K562 (cell line): ENCODE measurements around the gene MAMDC4. TPM values are rescaled to one million over a fixed set of nuclear protein-coding genes. Genes with fewer than 3 reads are reported as not detected.

Experiments
- CREB3 ChIP-seq: fragments of 450-650 bp; conservative IDR thresholded peaks from 2 replicates; pipeline ENCODE4 v1.6.1; 2016; ENCODE audit warnings: missing genetic modification characterization, low read depth, mild to moderate bottlenecking, missing compliant biosample characterization, moderate library complexity
- DACH1 ChIP-seq: fragments of 450-650 bp; IDR thresholded peaks from 2 replicates; pipeline ENCODE4 v1.6.1; 2018; ENCODE audit not compliant: partially characterized antibody
- DPF2 ChIP-seq: fragments of 450-650 bp; IDR thresholded peaks from 2 replicates; pipeline ENCODE4 v1.6.1; 2016
- E2F4 ChIP-seq: sonication (generic); formaldehyde crosslinking; IDR thresholded peaks from 2 replicates; pipeline ENCODE4 v1.8.0; 2022; ENCODE audit warnings: mild to moderate bottlenecking, low read depth, missing genetic modification reagents
- ETS2 ChIP-seq: IDR thresholded peaks from 2 replicates; pipeline ENCODE4 v1.6.1; 2016; ENCODE audit warnings: borderline replicate concordance, missing genetic modification characterization, mild to moderate bottlenecking, moderate library complexity, missing compliant biosample characterization; ENCODE audit not compliant: poor library complexity, severe bottlenecking
- FOXJ2 ChIP-seq: fragments of 200-800 bp; sonication (Bioruptor generic); IDR thresholded peaks from 2 replicates; pipeline ENCODE4 v1.6.1; 2016; ENCODE audit warnings: missing genetic modification characterization, missing compliant biosample characterization
- HDAC6 ChIP-seq: IDR thresholded peaks from 2 replicates; pipeline ENCODE4 v1.6.1; 2012; ENCODE audit warnings: low read depth, mild to moderate bottlenecking, control low read depth, inconsistent platforms, low read length, moderate library complexity
- HMBOX1 ChIP-seq: sonication (generic); IDR thresholded peaks from 2 replicates; pipeline ENCODE4 v1.6.1; 2016
- KAT8 ChIP-seq: fragments of 450-650 bp; IDR thresholded peaks from 2 replicates; pipeline ENCODE4 v1.6.1; 2016; ENCODE audit warnings: low read depth, mild to moderate bottlenecking
- NELFE ChIP-seq: IDR thresholded peaks from 2 replicates; pipeline ENCODE4 v1.6.1; 2011; ENCODE audit warnings: mild to moderate bottlenecking; ENCODE audit not compliant: insufficient read depth, insufficient read length
- NFE2 ChIP-seq: IDR thresholded peaks from 2 replicates; pipeline ENCODE4 v1.6.1; 2014; ENCODE audit warnings: antibody characterized with exemption, low read depth
- NFIX ChIP-seq: fragments of 250-450 bp; sonication (Bioruptor Pico); IDR thresholded peaks from 2 replicates; pipeline ENCODE4 v1.4.0; 2020; ENCODE audit warnings: low read depth, mild to moderate bottlenecking, moderate library complexity
- PHF21A ChIP-seq: fragments of 450-650 bp; IDR thresholded peaks from 2 replicates; pipeline ENCODE4 v1.6.1; 2017; ENCODE audit warnings: low read depth, borderline replicate concordance
- RB1 ChIP-seq: fragments of 450-650 bp; IDR thresholded peaks from 2 replicates; pipeline ENCODE4 v1.6.1; 2017; ENCODE audit warnings: low read depth, mild to moderate bottlenecking
- RNF2 ChIP-seq: sonication (generic); IDR thresholded peaks from 2 replicates; pipeline ENCODE4 v1.6.1; 2016
- STAG1 ChIP-seq: sonication (generic); formaldehyde crosslinking; IDR thresholded peaks from 2 replicates; pipeline ENCODE4 v1.5.0; 2020; ENCODE audit warnings: missing genetic modification reagents, borderline replicate concordance
- YY1 ChIP-seq, 3 experiments: IDR thresholded peaks; 2 replicates each; pipeline ENCODE4 v1.6.1; 2011; ENCODE audit warnings: low read length in 2 of 3, mild to moderate bottlenecking in 2 of 3, moderate library complexity in 2 of 3, borderline replicate concordance in 1 of 3, control low read depth in 1 of 3, low read depth in 1 of 3; ENCODE audit not compliant: insufficient read depth in 3 of 3, insufficient replicate concordance in 2 of 3, control insufficient read depth in 1 of 3, insufficient read length in 1 of 3; ENCODE audit errors: extremely low read depth in 1 of 3
- ZBTB7A ChIP-seq: IDR thresholded peaks from 2 replicates; pipeline ENCODE4 v1.6.1; 2011; ENCODE audit warnings: low read depth, mild to moderate bottlenecking, low read length, moderate library complexity, borderline replicate concordance; ENCODE audit not compliant: control insufficient read depth
- ZNF274 ChIP-seq: IDR thresholded peaks from 2 replicates; pipeline ENCODE4 v1.6.1; 2011; ENCODE audit warnings: low read depth, mild to moderate bottlenecking, low read length, moderate library complexity, borderline replicate concordance
- ZNF384 ChIP-seq: IDR thresholded peaks from 2 replicates; pipeline ENCODE4 v1.6.1; 2012; ENCODE audit warnings: low read depth, low read length, improper control_type of control experiment
- ZNF592 ChIP-seq: fragments of 450-650 bp; IDR thresholded peaks from 2 replicates; pipeline ENCODE4 v1.6.1; 2017; ENCODE audit warnings: antibody characterized with exemption, mild to moderate bottlenecking
- ZNF668 ChIP-seq: fragments of 250-450 bp; sonication (Bioruptor Pico); IDR thresholded peaks from 2 replicates; pipeline ENCODE4 v1.8.0; 2022; ENCODE audit warnings: mild to moderate bottlenecking, inconsistent platforms
- polyA plus RNA-seq, 8 experiments: library from polyadenylated mRNA; depleted of rRNA in 4 of 8; stranded (reverse) in 5 of 8; unstranded in 3 of 8; fragments of >200 nt; fragmentation: Nextera tagmentation in 2 of 8; fragmentation: Illumina TruSeq in 1 of 8; extraction: Ambion mirVana in 2 of 8; extraction: Trizol in 1 of 8; gene quantifications; 2 replicates each; pipeline versions ENCODE4 v1.2.1 to v1.2.3, GENCODE V29; 2011 to 2014; ENCODE audit warnings: inconsistent platforms in 1 of 8, missing spikeins in 1 of 8
- total RNA-seq, 7 experiments: library from RNA; depleted of rRNA in 6 of 7; stranded (reverse); fragments of >200 nt in 6 of 7; fragmentation: Illumina TruSeq in 2 of 7; extraction: Trizol in 2 of 7; gene quantifications; 2 replicates each; pipeline versions ENCODE4 v1.2.1 to v1.2.3, GENCODE V29; 2011 to 2021; ENCODE audit warnings: low replicate concordance in 1 of 7

Gene MAMDC4
- total and polyA plus RNA-seq, 9 of the 15 experiments (the other 6 are each of a cell fraction or from before 2014, with no cell fraction given), result 0.03 to 10.8 (median 1.5) TPM

GRCh38 chr9:136875155-136875554 is 23.0 kb downstream of the MAMDC4 start (continued):
- TF ChIP-seq KAT8 (no peak), PHF21A (peak; percentile 88; the same call in 1 of the 2 replicates), ETS2 (tag) (no peak), RB1 (no peak), CREB3 (tag) (no peak), NFIX (CRISPR knock-in tag) (no peak), FOXJ2 (tag) (no peak), HMBOX1 (peak; percentile 68; the same call in 1 of the 2 replicates), ZNF384 (no peak), YY1 (IDR thresholded peaks at IDR 0.05; ENCODE audit: borderline replicate concordance in 1 of 3, control insufficient read depth in 1 of 3, extremely low read depth in 1 of 3, insufficient read depth in 3 of 3, insufficient read length in 1 of 3, insufficient replicate concordance in 2 of 3, low read depth in 1 of 3, low read length in 2 of 3) (no peak), ZNF668 (CRISPR knock-in tag) (no peak), NFE2 (peak; percentile 82), RNF2 (no peak), DPF2 (peak; percentile 83), NELFE (no peak), ZNF592 (no peak), ZBTB7A (peak; percentile 63), STAG1 (CRISPR knock-in tag) (no peak), ZNF274 (no peak), E2F4 (no peak), DACH1 (no peak), HDAC6 (no peak)
